ENCODE measurements around the gene MAZ.

- TF ChIP-seq CREB5 (CRISPR knock-in tag; IDR thresholded peaks at IDR 0.05; ENCODE audit: low read depth) (no peak), ZNF70 (CRISPR knock-in tag; IDR thresholded peaks at IDR 0.05) (no peak), GLIS3 (CRISPR knock-in tag; IDR thresholded peaks at IDR 0.05) (no peak), PATZ1 (CRISPR knock-in tag; IDR thresholded peaks at IDR 0.05; ENCODE audit: borderline replicate concordance) (no peak), ZFP3 (CRISPR knock-in tag; IDR thresholded peaks at IDR 0.05) (no peak)
Measured at GRCh38 chr16:29815032-29815721, 8.8 kb downstream of the MAZ start.
